ENCODE data around the gene CDK11B.

Gene CDK11B

DNA sequence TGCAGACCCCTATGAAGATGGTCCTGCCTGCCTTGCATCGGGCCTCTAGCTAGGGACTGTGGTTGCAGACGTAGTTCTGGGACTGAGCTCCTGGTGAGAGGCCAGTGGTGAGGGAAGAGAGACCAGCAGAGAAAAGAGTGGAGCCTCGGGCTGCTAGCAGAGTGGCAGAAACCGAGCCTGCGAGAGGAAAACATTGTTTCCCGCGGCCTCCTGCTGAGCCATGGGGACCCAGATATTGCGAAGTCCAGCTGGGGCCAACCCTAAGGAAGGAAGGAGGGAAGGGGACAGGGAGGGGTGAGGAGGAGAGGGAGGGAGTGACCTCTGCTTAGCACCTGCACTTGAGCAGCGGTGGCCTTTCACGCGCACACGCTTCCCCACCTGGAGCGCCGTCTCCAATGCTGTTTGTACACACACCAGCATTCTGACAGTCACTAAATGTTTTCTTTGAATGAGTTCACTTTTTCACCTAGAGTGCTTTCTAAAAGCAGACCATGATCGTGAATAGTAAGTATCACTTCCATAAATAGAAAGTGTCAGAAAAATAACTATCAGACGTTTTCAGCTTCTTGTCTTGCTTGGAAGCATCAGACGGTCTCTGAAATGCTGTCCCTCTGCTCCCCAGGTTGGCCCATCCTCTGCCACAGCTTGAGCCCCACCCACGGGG is 56.4 kb downstream of the CDK11B start:
- H3K4me2 ChIP-seq (ENCODE audit: low read length) = no peak overlapping the region
- no peaks in the 10 kb centered on the region for H3K36me3 ChIP-seq (ENCODE audit: control insufficient read depth, low read length)
- H3K9me3 ChIP-seq (ENCODE audit: control insufficient read depth, insufficient read depth, low read length) = no peaks in the 10 kb centered on the region
- H3K4me1 ChIP-seq (ENCODE audit: control insufficient read depth, low read length) = peaks cover 35% of the 10 kb centered on the region
- peaks cover 3% of the 10 kb centered on the region for H3F3A ChIP-seq (ENCODE audit: control insufficient read depth, insufficient read depth)
- H4K20me1 ChIP-seq (ENCODE audit: control insufficient read depth, insufficient read depth, low read depth, low read length) = 0 out of 2 replicates have a peak, but pooled peaks cover 3% of the 10 kb centered on the region
- no peaks in the 10 kb centered on the region for H3K79me2 ChIP-seq (ENCODE audit: control insufficient read depth, low read length)
- TF ChIP-seq, protein P1, sequence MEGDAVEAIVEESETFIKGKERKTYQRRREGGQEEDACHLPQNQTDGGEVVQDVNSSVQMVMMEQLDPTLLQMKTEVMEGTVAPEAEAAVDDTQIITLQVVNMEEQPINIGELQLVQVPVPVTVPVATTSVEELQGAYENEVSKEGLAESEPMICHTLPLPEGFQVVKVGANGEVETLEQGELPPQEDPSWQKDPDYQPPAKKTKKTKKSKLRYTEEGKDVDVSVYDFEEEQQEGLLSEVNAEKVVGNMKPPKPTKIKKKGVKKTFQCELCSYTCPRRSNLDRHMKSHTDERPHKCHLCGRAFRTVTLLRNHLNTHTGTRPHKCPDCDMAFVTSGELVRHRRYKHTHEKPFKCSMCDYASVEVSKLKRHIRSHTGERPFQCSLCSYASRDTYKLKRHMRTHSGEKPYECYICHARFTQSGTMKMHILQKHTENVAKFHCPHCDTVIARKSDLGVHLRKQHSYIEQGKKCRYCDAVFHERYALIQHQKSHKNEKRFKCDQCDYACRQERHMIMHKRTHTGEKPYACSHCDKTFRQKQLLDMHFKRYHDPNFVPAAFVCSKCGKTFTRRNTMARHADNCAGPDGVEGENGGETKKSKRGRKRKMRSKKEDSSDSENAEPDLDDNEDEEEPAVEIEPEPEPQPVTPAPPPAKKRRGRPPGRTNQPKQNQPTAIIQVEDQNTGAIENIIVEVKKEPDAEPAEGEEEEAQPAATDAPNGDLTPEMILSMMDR (IDR thresholded peaks at IDR 0.05; ENCODE audit: low read depth, low read length, poor library complexity, severe bottlenecking) = no peak
- no peak for TF ChIP-seq EZH2phosphoT487 (IDR thresholded peaks at IDR 0.05; ENCODE audit: borderline replicate concordance, low read length)
- H3K27me3 ChIP-seq (ENCODE audit: control insufficient read depth, low read length) = peaks cover 43% of the 10 kb centered on the region
- no peak overlapping the region for H3K4me3 ChIP-seq (ENCODE audit: low read length)
- no peak overlapping the region for H3K27ac ChIP-seq (ENCODE audit: low read depth, low read length)
- no peaks in the 10 kb centered on the region for H3K9me2 ChIP-seq (replicated peaks; ENCODE audit: control insufficient read depth, low read length)

DNA sequence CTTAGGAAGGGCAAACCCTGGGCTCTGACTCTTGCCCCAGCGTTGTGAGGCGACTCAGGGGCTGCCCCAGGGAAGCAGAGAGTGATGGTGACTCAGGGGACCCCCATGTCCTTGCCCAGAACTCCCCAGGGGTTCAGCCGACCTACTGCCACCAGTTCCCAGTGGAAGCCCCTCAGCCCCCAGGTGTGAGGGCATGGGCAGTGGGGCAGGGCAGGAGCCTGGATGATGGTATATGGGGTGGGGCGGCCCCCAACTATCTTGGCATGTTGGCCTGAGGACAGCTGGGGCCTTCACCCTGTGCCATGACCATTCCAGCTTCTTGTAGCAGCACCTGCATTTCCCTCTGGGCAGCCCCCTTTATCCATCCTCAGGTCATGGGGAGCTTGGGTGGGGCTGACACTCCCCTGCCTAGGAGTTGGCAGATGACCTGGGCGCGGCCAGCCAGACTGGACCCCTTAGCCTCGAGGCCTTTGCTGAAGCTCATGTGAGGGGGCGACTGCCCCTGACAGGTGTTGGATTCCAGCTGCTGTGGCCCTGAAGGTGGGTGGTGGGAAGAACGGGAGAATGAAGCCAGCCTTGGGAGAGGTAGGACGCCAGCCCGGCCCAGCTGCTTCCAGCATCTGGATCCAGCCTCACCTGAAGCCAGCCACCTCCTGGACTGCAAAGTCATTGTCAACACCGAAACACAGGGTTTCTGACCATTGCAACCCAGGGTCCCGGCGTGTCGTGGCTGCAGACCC is 57.1 kb downstream of the CDK11B start:
- Histone ChIP-seq H3K4me3 (ENCODE audit: low read length) (no peak overlapping the region), H3K27ac (ENCODE audit: low read depth, low read length) (no peak overlapping the region), H3F3A (ENCODE audit: control insufficient read depth, insufficient read depth) (peaks cover 2% of the 10 kb centered on the region), H3K27me3 (ENCODE audit: control insufficient read depth, low read length) (peaks cover 46% of the 10 kb centered on the region), H3K9me2 (replicated peaks; ENCODE audit: control insufficient read depth, low read length) (no peaks in the 10 kb centered on the region), H3K4me2 (ENCODE audit: low read length) (no peak overlapping the region), H3K4me1 (ENCODE audit: control insufficient read depth, low read length) (peaks cover 28% of the 10 kb centered on the region), H4K20me1 (ENCODE audit: control insufficient read depth, insufficient read depth, low read depth, low read length) (0 out of 2 replicates have a peak, but pooled peaks cover 3% of the 10 kb centered on the region), H3K36me3 (ENCODE audit: control insufficient read depth, low read length) (no peaks in the 10 kb centered on the region), H3K79me2 (ENCODE audit: control insufficient read depth, low read length) (no peaks in the 10 kb centered on the region), H3K9me3 (ENCODE audit: control insufficient read depth, insufficient read depth, low read length) (no peaks in the 10 kb centered on the region)
- TF ChIP-seq EZH2phosphoT487 (IDR thresholded peaks at IDR 0.05; ENCODE audit: borderline replicate concordance, low read length) = no peak
- TF ChIP-seq, protein P1 (IDR thresholded peaks at IDR 0.05; ENCODE audit: low read depth, low read length, poor library complexity, severe bottlenecking) = no peak

DNA sequence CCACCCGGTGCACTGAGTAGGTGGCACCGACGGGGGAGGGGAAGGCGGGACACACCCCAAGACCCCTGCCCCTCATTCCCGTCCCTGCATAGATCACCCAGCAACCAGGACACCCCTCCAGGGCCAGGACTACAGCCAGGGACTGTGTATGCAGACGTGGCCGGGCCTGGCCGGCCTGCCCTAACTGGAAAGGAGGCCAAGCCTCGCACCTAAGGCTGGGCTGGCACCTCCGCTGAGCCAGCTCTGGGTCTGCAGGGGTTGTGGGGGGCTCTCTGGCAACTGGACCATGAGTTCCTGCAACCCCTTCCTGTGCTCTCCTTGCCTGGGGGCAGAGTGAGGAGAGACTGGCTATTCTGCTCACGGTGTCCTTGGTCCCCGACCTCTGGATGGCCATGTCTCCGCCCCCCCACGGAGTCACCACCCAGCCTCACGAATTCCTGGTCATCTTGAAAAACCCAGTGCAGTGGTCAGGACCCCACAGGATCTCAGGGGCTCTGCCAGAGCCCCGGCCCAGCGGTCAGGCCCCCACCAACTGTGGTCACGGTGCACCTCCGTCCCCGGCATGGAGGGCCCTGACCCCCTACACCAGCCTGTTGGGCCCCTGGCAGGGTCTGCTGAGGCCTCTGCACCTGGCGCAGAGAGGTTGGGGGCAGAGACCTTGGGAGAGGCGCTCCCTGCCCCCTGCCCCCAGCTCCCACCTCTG is 57.8 kb downstream of the CDK11B start:
- Histone ChIP-seq H3K79me2 (ENCODE audit: control insufficient read depth, low read length) (no peaks in the 10 kb centered on the region), H3K27ac (ENCODE audit: low read depth, low read length) (no peak overlapping the region), H3K9me2 (replicated peaks; ENCODE audit: control insufficient read depth, low read length) (no peaks in the 10 kb centered on the region), H3K4me1 (ENCODE audit: control insufficient read depth, low read length) (peaks cover 25% of the 10 kb centered on the region), H3K4me3 (ENCODE audit: low read length) (no peak overlapping the region), H3F3A (ENCODE audit: control insufficient read depth, insufficient read depth) (no peaks in the 10 kb centered on the region; the same call in 1 of the 2 replicates), H4K20me1 (ENCODE audit: control insufficient read depth, insufficient read depth, low read depth, low read length) (0 out of 2 replicates have a peak, but pooled peaks cover 3% of the 10 kb centered on the region), H3K27me3 (ENCODE audit: control insufficient read depth, low read length) (peaks cover 53% of the 10 kb centered on the region), H3K36me3 (ENCODE audit: control insufficient read depth, low read length) (no peaks in the 10 kb centered on the region), H3K4me2 (ENCODE audit: low read length) (no peak overlapping the region), H3K9me3 (ENCODE audit: control insufficient read depth, insufficient read depth, low read length) (no peaks in the 10 kb centered on the region)
- TF ChIP-seq EZH2phosphoT487 (IDR thresholded peaks at IDR 0.05; ENCODE audit: borderline replicate concordance, low read length) = no peak

Data from DOHH2 (cell line).